Left renal cortex interstitium (tissue), 4 donors: ENCODE data around the gene MMEL1. TPM values are rescaled to one million over a fixed set of nuclear protein-coding genes. Genes with fewer than 3 reads are reported as not detected.
"Not testable (repeated sequence)": the region's sequence is repeated elsewhere in the genome, so short reads cannot be mapped to it uniquely, and the experiment has no call there.

Source experiments
- DNase-seq, 4 donors: peaks; one replicate each; pipeline ENCODE4 v3.0.0-alpha.2; 2013; ENCODE audit warnings: low read depth in 4 of 4, low spot score in 2 of 4, missing footprints in 1 of 4
- polyA plus RNA-seq, 4 donors: library from polyadenylated mRNA; unstranded; fragments of 120-200 nt; gene quantifications; one replicate each; pipeline ENCODE4 v1.2.1, GENCODE V29; 2013; ENCODE audit not compliant: insufficient read length in 4 of 4

Gene MMEL1
- 1 to 10 TPM; 2.5 to 5.7 (median 2.9) TPM for polyA plus RNA-seq

GRCh38 chr1:2632561-2633361, at the start of gene MMEL1:
Gene MMEL1, minus strand, starts transcription at chr1:2633016. Its CDS starts 3,532 bp downstream, at chr1:2629484.
- no peak for DNase-seq

- not testable (repeated sequence) for DNase-seq
Measured at GRCh38 chr1:2676726-2677125, 43.9 kb upstream of the MMEL1 start.

- not testable (repeated sequence) for DNase-seq
Measured at GRCh38 chr1:2671656-2672055, 38.8 kb upstream of the MMEL1 start.

- not testable (repeated sequence) for DNase-seq
Measured at GRCh38 chr1:2659806-2660205, 27.0 kb upstream of the MMEL1 start.

GRCh38 chr1:2657909-2658308, 25.1 kb upstream of the MMEL1 start:
- DNase-seq: not testable (repeated sequence)

GRCh38 chr1:2657124-2657523, 24.3 kb upstream of the MMEL1 start:
- not testable (repeated sequence) for DNase-seq

GRCh38 chr1:2655598-2656434, 23.0 kb upstream of the MMEL1 start:
- not testable (repeated sequence) for DNase-seq

GRCh38 chr1:2654443-2654948, 21.7 kb upstream of the MMEL1 start:
- DNase-seq: not testable (repeated sequence)

- DNase-seq: not testable (repeated sequence)
Measured at GRCh38 chr1:2653741-2654442, 21.1 kb upstream of the MMEL1 start.

GRCh38 chr1:2652926-2653571, 20.2 kb upstream of the MMEL1 start:
- not testable (repeated sequence) for DNase-seq

- DNase-seq: not testable (repeated sequence)
Measured at GRCh38 chr1:2652152-2652925, 19.5 kb upstream of the MMEL1 start.

GRCh38 chr1:2650967-2651645, 18.3 kb upstream of the MMEL1 start:
- no peak for DNase-seq

GRCh38 chr1:2646837-2647236, 14.0 kb upstream of the MMEL1 start:
- DNase-seq: no peak

GRCh38 chr1:2645776-2646175, 13.0 kb upstream of the MMEL1 start:
- no peak for DNase-seq

GRCh38 chr1:2645143-2645542, 12.3 kb upstream of the MMEL1 start:
- DNase-seq: no peak

GRCh38 chr1:2644591-2645101, 11.8 kb upstream of the MMEL1 start:
- DNase-seq: no peak

- DNase-seq: no peak
Measured at GRCh38 chr1:2644171-2644570, 11.4 kb upstream of the MMEL1 start.

GRCh38 chr1:2643414-2644077, 10.7 kb upstream of the MMEL1 start:
- DNase-seq: no peak
